Sigmoid colon (tissue), 4 donors: ENCODE measurements around the gene TRPC3.

Source experiments
- CTCF ChIP-seq, 4 experiments: fragments of 450-650 bp in 3 of 4; fragments of 200-600 bp in 1 of 4; IDR thresholded peaks; one replicate each; pipeline ENCODE4 v1.5.1; 2016 to 2019; ENCODE audit warnings: antibody characterized with exemption in 4 of 4, mild to moderate bottlenecking in 3 of 4, moderate library complexity in 2 of 4
- POLR2A ChIP-seq, 2 donors: fragments of 450-650 bp; IDR thresholded peaks; one replicate each; pipeline ENCODE4 v1.6.1; 2016; ENCODE audit warnings: antibody characterized with exemption in 2 of 2, mild to moderate bottlenecking in 2 of 2, moderate library complexity in 2 of 2
- POLR2AphosphoS5 ChIP-seq, 4 donors: sonication (generic); formaldehyde crosslinking; IDR thresholded peaks; one replicate each; pipeline ENCODE4 v1.6.1; 2017; ENCODE audit warnings: antibody characterized with exemption in 4 of 4

- TF ChIP-seq POLR2A (IDR thresholded peaks at IDR 0.05) (no peak), CTCF (IDR thresholded peaks at IDR 0.05) (no peak), POLR2AphosphoS5 (IDR thresholded peaks at IDR 0.05) (no peak)
Measured at GRCh38 chr4:121953860-121954259, 2.0 kb upstream of the TRPC3 start.
